EL (cell line): ENCODE measurements around the gene STON1.
"Not testable (repeated sequence)": the region's sequence is repeated elsewhere in the genome, so short reads cannot be mapped to it uniquely, and the experiment has no call there.

Experiments used
- DNase-seq: peaks from one replicate; pipeline ENCODE4 v3.0.0-alpha.2; 2016

Gene STON1, protein sequence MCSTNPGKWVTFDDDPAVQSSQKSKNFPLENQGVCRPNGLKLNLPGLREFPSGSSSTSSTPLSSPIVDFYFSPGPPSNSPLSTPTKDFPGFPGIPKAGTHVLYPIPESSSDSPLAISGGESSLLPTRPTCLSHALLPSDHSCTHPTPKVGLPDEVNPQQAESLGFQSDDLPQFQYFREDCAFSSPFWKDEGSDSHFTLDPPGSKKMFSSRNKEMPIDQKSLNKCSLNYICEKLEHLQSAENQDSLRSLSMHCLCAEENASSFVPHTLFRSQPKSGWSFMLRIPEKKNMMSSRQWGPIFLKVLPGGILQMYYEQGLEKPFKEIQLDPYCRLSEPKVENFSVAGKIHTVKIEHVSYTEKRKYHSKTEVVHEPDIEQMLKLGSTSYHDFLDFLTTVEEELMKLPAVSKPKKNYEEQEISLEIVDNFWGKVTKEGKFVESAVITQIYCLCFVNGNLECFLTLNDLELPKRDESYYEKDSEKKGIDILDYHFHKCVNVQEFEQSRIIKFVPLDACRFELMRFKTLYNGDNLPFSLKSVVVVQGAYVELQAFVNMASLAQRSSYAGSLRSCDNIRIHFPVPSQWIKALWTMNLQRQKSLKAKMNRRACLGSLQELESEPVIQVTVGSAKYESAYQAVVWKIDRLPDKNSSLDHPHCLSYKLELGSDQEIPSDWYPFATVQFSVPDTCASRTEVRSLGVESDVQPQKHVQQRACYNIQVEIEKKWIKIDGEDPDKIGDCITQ

DNA sequence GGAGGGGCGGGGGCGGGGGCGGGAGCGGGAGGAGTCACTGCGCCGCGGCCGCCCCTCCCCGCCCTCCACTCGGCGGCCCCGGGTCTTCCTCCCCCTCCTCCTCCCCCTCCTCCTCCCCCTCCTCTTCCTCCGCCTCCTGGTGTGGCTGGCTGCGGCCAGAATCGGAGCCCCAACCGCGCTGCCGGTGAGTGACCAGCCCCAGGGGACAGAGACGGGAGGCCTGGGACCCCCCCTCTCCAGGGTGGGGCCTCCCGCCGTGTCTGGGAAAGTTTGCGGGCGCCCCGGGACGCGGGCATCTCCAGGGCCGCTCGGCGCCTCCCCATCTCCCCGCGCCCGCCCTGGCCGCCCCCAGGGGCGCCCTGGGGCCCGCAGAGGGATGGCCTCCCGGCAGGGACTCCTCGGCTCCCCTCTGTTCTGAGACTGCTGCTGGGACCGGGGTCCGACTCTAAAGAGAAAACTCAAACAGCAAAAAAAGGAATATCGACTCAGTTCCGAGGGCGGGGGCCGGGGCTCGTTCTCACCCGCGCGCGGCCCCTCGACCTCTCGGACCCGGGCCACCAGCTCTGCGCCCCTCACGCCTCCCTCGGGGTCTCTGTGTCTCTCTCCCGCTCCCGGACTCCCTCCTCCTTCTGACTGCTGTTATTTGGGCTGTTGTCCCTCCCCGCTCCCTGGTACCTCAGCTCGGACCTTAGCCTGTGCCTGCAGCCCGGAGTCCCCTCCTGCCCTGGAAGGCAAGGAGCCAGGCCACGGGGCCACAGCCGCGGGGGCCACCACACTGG lies at the start of gene STON1:
Gene STON1 (plus strand): TSS at position 122 of the 779 bp plus-strand sequence. CDS start 50,480 bp downstream, outside the sequence.
- peak; percentile 38 for DNase-seq

DNA sequence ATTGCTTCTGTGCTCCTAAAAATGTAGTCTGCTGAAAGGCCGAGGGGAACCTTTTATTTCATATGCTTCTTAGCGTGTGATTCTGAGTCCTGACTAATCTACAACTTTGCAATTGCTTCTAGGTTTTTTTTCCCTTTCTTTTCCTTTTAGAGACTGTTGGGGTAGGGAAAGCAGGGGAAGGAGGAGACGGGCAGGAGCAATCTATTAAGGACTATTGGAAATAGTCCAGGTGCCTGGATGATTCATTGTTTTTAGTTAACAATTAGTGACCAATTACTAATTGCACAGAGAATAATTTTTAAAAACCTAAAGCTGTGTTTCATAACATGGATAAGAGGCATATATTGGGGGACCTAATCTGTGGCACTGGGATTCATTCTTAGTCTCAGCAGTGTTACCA lies 49.4 kb upstream of the STON1 start:
- DNase-seq: no peak

DNA sequence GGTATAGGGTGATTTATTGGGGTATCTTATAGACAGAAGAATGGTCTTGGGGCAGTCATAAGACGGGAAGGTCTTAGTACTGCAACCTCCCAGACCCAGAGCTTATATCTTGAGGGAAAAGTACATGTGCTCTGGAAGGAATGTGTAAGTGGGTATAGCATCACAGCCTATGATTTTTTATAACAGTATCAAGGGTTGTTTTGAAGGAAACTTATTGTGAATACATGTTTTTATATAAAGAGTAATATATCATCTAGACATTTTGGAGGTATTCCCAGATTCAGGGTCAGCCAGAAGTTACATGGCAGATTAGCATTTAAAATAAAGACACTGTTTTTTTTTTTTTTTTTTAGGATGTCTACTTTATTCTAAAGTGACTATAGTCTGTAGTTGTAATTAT lies 47.6 kb upstream of the STON1 start:
- DNase-seq: peak; percentile 17

DNA sequence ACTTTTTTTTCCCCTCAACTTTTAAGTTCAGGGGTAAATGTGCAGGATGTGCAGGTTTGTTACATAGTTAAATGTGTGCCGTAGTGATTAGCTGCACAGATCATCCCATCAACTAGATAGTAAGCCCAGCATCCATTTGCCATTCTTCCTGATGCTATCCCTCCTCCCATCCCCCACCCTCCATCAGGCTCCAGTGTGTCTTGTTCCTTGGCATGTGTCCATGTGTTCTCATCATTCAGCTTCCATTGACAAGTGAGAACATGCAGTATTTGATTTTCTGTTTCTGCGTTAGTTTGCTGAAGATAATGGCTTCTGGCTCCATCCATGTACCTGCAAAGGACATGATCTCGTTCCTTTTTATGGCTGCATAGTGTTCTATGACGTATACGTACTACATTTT lies 47.2 kb upstream of the STON1 start:
- no peak for DNase-seq

DNA sequence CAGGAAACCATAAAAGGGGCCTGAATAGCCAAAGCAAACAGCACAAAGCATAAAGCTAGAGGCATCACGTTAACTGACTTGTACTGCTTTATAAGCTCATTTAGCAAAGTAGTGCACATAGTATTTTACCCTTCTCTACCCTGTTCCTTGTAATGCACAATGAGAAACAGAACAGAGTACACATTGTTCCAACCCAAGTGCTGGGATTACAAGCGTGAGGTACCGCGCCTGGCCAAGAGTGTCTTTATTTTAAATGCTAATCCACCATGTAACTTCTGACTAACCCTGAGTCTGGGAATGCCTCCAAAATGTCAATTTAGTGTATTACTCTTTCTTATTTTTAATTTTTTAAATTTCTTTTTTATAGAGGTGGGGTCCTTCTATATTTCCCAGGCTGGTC lies 46.4 kb upstream of the STON1 start:
- no peak for DNase-seq

DNA sequence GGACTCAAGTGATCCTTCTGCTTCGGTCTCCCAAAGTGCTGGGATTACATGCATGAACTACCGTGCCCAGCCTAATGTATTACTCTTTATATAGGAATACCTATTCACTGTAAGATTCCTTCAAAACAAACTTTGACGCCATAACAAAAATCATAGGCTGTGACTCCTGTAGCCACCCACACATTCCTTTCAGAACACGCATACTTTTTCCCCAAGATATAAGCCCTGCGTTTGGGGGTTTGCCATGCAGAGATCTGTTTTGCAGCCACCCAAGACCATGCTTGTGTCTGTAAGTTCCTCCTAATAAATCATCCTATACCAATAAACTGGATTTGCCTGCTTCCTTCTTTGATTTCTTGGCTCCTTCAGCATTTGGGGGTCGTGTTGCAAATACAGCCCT lies 46.0 kb upstream of the STON1 start:
- DNase-seq: no peak

DNA sequence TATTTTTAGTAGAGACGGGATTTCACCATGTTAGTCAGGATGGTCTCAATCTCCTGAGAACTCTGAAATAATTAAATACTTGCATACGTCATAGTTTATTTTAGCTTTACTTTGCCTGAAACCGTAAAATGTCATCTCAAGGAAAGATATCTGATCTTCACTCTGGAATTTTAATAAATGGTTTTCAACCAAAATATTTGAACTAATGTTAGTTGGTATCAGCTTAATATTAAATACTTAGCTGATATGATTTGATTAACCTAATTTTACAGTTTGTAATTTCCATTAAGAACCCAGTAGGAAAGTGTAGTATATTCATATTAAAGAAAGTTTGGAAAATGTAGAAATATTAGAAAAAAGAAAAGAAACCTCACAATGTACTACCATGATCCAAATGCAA lies 41.4 kb upstream of the STON1 start:
- DNase-seq: no peak

DNA sequence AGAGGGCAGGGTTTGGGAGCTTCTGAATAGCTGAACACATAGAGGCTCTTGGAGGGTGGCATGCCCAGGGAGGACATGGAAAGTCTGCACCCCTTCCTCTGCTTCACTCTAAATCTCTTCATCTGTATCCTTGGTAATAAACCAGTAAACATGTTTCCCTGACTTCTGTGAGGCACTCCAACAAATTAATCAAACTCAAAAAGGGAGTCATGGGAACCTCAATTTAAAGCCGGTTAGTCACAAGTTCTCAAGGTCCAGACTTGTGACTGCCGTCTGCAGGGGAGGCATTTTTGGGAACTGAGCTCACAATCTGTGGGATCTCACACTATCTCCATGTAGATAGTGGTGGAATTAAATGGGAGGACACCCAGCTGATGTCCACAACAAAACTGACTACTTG lies 33.1 kb upstream of the STON1 start:
- peak; percentile 63 for DNase-seq

DNA sequence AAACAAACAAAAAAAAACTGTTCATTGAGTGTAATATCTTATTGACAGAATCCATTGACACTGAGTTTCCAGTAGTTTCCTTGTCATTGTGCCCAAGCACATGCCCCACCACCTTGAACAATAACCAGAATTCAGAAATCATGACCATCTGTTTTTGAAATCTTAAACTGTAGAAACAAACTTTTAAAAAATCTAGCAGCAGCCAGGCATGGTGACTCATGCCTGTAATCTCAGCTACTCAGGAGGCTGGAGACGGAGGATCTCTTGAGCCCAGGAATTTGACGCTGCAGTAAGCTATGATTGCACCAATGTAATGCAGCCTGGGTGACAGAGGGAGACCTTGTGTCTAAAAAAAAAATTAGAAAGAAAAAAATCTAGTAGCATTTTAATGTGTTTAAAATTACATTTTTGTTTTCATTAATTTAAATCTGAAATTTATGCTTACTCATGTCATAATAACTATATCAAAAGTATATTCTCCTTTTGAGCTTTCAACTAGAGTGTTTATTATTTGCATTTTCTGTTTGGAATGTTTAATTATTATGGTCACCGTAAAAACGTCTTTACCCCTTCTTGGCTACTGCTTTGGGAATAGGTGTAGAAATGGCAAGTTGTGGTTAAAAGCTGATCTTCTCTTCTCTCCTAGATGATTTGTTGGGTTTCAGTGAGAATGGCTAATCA lies 25.2 kb upstream of the STON1 start:
- DNase-seq: peak; percentile 69

DNA sequence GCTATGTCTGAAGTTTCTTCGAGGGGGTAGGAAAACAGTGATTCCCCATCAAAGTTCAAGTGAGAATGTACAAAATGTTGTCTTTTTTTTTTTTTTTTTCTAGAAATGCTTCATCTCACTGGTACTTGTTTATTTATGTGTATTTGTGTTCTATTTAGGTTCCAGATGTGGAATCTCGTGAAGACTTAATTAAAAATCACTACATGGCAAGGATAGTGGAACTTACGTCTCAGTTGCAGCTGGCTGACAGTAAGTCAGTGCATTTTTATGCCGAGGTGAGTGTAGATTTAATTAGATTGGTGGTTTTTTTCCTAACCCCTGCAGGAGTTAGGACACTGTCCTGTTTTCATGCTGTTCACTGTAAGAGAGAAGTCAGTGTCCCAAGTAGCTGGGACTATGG lies 22.8 kb upstream of the STON1 start:
- no peak for DNase-seq

DNA sequence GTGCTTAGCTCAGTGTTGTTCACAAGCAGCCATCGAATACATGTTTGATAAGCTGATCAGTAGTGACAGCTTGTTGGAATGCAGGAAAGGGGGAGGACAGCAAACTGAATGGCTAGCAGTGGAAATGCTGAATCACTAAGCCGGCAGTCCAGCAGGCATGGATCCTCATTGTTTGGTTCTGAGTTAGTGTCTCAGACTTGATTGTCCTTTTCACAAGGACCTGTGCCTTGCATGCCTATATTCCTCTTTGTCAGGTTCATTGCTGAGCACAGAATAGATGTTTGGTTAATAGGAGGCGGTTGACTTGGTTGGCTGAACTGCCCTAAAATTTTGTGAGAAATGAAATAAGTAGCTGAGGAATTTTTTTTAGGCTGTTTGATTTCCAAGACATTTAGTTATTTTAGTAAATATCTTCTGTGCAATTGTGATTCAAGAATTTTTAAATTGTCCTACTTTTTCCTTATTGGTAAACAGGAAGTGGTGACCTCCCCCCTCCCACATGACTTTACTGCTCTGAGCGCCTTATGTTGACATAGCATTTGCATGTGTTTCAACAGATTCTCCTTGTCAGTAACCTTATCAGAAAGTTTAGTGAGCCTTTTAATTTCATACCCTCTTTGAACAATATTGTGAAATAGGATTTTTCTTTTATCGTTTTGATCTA lies 21.4 kb upstream of the STON1 start:
- DNase-seq: peak; percentile 54

DNA sequence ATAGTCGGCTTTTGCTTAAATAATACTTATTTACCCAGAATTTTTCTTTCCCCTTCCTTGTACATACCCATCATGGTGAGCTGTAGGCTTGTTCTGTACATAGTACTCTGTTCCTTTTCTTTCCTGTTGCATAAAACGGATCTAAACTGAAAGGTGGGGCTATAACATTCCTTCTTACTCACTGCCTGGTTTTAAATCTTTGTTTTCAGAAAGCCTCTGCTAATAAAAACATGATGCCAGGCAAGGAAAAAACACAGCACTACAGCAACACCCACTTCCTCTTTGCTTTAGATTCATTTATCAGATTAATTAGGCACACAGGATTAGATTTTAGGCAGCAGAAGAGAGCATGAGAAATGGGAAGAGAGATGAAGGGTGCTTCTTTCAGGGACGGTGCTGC lies 19.6 kb upstream of the STON1 start:
- DNase-seq: peak; percentile 30

DNA sequence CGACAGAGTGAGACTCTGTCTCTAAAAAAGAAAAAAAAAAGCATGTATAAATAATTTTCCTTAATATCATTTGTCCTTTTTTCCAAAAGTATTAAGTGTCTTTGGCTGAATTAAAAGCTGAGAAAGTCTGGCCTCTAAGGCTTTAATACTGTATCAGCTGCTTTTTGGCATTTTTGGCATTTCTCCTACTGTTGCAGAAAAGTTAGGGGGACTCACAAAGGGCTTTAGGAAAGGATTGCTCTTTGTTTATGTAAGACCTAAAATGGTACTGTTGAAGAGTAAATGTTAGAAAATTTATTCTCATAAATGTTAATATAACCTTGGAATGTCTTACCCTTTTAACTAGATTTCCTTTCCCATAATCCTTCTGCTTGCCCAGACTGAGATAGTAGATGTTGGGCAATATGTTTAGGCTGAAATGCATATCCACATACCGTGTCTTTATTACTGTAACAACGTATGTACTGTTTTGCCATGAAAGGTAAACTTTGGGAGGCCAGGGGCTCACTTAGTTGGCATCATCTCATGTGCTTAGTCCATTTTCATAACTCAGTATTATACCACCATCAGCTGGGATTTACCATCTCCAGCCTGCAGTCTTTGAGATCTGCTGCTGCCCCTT lies 18.0 kb upstream of the STON1 start:
- DNase-seq: no peak

DNA sequence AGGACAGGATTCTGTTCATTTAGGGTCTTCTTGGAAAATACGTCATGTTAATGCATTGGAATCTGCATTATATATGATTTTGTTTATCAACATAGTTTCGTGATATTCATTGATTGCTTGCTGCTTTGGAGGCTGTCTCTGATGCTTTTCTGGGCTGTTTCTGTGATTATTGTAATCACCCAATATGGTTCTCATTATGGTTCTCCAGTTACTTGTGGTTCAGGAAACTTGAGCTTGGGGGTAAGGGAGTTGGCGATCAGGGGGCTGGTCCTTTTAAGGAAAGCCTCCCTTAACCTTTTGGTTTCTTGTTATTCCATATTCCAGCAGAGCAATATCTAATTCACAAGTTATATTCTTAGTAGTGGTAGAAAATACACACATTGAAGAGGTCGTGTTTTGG lies 17.4 kb upstream of the STON1 start:
- DNase-seq: no peak

DNA sequence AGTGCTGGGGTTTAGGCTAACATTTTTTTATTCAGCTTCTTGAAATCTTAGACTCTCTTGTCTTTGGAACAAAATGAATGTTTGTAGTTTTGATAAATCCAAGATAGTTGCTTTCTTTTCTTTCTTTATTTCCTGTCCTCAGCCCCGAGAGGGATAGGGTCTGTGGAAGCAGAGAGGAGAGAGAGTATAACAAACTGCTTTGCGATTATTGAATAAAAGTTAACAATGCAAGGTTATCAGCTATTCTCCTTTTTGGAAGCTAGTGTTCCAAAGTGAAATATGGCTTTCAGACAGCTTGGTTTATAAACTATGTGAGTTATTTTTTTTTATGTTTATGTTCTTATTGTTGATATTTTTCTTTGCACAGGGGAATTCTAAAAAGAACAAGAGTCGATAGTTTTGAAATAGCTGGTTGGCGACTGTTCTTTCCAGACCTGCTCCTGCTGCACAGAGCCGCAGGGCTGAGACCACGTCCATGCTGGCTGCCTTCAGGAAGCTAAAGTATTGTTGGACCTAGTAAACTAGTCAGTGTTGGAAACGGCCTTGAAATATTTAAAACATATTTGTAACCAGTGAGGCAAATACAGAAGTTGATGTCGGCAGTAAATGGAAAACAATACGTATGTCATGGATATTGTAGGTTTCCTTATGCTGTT lies 15.5 kb upstream of the STON1 start:
- no peak for DNase-seq

DNA sequence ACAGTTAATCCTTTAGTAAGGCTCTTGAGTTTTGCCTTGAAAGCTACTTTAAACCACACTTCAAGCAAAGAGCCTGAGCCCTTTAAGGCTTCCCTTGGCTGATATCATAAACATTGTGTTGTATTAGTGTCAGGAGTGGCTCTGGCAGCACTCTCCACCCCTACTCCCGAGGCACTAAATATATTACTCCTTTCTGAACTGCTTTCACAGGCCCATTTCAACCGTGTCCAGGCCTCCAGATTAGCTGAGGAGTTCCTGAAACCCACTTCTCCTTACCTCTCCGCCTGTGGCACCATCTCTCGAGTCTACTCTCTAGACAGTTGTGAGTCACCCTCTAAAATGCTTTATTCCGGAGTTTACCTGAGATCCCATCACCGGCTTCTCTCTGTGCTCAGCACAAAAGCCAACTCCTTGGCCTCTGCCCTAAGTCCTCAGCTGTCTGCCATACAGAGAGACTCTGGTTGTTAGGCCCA lies 14.4 kb upstream of the STON1 start:
- no peak for DNase-seq

DNA sequence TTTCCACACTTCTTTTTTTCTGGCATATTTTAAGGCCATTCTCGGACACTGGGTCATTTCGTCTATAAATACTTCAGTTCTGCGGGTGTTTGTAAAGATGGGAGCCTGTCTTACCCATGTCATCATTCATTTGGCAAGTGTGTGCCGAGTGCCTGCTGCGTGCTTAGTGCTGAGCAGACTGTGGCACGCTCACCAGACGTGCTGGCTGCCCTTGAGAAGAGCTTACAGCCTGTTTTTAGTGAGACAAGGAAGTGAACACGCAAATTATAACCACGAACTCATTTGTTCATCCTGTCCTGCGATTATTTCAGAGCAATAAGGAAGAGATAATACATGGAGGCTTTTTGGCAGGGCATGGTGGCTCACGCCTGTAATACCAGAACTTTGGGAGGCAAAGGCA lies 10.4 kb upstream of the STON1 start:
- no peak for DNase-seq

DNA sequence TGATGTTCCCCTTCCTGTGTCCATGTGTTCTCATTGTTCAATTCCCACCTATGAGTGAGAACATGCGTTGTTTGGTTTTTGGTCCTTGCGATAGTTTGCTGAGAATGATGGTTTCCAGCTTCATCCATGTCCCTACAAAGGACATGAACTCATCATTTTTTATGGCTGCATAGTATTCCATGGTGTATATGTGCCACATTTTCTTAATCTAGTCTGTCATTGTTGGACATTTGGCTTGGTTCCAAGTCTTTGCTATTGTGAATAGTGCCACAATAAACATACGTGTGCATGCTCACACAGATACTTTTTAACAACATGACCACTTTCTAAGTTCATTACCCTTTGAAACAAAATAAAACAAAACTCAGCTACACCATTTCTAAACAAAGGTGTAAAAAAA lies 5.2 kb upstream of the STON1 start:
- not testable (repeated sequence) for DNase-seq

DNA sequence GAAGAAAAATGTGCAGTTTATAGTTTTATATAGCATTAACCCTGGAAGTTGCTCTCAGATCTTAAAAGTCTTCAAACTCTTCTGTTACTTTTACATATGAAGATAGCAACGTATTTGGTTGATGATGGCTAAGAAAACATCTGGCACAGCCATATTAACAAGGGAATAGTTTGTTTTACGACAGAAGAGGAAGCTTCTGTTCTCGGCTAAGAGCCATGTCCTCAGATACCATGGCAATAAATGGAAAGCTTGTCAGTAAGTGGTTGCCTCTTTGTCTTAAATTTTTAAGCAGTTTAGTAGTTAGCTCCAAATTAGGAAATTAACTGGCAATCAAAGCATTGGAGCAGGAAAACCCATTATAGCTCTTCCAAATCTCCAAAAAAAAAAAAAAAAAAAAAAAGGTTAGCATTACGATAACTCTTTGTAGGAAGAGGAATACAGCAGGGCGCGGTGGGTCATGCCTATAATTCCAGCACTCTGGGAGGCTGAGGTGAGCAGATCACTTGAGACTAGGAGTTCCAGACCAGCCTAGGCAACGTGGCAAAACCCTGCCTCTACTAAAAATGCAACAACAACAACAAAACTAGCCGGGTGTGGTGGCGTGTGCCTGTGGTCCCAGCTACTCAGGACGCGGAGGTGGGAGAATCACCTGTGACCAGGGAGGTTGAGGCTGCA lies 4.5 kb upstream of the STON1 start:
- DNase-seq: no peak

DNA sequence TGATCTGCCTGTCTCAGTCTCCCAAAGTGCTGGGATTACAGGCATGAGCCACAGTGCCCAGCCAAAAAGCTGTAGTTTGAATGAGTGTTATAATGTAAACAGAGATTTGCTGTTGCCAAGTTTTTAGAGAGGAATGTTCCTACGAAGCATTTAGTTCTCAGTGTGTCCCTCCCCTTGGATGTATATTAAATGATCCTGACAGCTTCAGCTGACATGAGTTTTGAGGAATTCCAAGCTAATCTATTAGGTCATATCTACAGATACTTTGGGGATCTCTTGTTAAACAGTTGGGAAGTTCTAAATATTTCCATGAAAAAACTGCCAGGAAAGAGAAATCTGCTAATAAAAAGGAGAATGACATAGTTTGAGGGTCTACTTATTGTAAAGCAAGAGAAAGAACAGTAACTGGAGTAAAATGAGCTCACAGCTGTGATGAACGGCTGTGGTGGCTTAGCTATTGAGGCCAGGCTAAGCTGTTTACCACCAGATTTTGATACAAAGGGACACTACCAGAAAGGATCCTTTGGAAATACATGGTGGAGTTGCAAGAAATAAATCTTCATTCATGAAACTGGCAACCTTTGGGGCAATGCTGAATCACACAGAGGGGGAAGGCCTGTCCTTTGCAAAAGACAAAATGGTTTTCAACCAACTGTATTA lies 2.6 kb upstream of the STON1 start:
- DNase-seq: peak; percentile 18
